GM12878 (cell line): ENCODE measurements around the gene TESK2. TPM values are rescaled to one million over a fixed set of nuclear protein-coding genes. Genes with fewer than 3 reads are reported as not detected.

Experiments used
- HDGF ChIP-seq: fragments of 450-650 bp; IDR thresholded peaks from 2 replicates; pipeline ENCODE4 v1.6.1; 2016; ENCODE audit warnings: antibody characterized with exemption
- IRF4 ChIP-seq: IDR thresholded peaks from 2 replicates; pipeline ENCODE4 v1.6.1; 2011; ENCODE audit warnings: low read depth, low read length
- PAX5 ChIP-seq: IDR thresholded peaks from 2 replicates; pipeline ENCODE4 v1.6.1; 2011; ENCODE audit warnings: low read depth, low read length, borderline replicate concordance
- ZSCAN29 ChIP-seq: fragments of 450-650 bp; IDR thresholded peaks from 2 replicates; pipeline ENCODE4 v1.6.1; 2017; ENCODE audit warnings: mild to moderate bottlenecking, moderate library complexity
- polyA plus RNA-seq, 11 experiments: library from polyadenylated mRNA; depleted of rRNA in 4 of 11; unstranded in 6 of 11; stranded (reverse) in 5 of 11; fragments of >200 nt; fragmentation: Nextera tagmentation in 4 of 11; fragmentation: Illumina TruSeq in 1 of 11; extraction: Ambion mirVana in 4 of 11; extraction: Trizol in 1 of 11; gene quantifications; 1 replicate in 1 of 11; 2 replicates in 10 of 11; pipeline versions ENCODE4 v1.2.1 to v1.2.3, GENCODE V29; 2011 to 2016; ENCODE audit warnings: inconsistent platforms in 2 of 11, missing spikeins in 2 of 11, low read depth in 1 of 11
- total RNA-seq, 4 experiments: library from RNA; depleted of rRNA in 3 of 4; stranded (reverse); fragments of >200 nt in 3 of 4; fragmentation: Illumina TruSeq in 1 of 4; extraction: Trizol in 1 of 4; gene quantifications; 2 replicates each; pipeline versions ENCODE4 v1.2.1 to v1.2.3, GENCODE V29; 2013 to 2021
- TF ChIP-seq, protein P1 (sequence below): fragments of 450-650 bp; IDR thresholded peaks from 2 replicates; pipeline ENCODE4 v1.6.1; 2016; ENCODE audit warnings: mild to moderate bottlenecking, moderate library complexity, borderline replicate concordance
- TF ChIP-seq, protein P2 (sequence below): IDR thresholded peaks from 2 replicates; pipeline ENCODE4 v1.6.1; 2012; ENCODE audit warnings: mild to moderate bottlenecking, low read depth, low read length

Gene TESK2
- total and polyA plus RNA-seq, 10 of the 15 experiments (the other 5 are each of a cell fraction or from before 2014, with no cell fraction given): 2.2 to 10.0 (median 5.7) TPM

DNA sequence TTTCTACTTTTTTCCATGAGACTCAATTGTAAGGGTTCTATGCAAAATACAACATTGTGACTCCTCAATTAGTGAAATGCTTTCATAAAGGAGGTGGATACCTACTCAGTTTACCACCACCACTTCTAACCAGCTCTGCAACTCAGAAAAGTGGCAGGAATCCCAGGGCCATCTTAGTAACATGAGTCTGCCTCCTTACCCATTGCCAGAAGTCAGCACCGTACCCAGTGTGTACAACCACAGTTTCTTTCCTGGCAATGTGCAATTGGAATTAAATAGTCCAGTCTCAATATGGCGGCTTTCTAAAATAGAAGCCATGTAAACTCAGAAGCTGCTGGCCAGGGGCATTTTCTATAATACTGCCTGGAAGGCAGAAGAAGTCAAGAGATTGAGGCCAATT is 32.1 kb downstream of the TESK2 start (continued):
- TF ChIP-seq, protein P1, sequence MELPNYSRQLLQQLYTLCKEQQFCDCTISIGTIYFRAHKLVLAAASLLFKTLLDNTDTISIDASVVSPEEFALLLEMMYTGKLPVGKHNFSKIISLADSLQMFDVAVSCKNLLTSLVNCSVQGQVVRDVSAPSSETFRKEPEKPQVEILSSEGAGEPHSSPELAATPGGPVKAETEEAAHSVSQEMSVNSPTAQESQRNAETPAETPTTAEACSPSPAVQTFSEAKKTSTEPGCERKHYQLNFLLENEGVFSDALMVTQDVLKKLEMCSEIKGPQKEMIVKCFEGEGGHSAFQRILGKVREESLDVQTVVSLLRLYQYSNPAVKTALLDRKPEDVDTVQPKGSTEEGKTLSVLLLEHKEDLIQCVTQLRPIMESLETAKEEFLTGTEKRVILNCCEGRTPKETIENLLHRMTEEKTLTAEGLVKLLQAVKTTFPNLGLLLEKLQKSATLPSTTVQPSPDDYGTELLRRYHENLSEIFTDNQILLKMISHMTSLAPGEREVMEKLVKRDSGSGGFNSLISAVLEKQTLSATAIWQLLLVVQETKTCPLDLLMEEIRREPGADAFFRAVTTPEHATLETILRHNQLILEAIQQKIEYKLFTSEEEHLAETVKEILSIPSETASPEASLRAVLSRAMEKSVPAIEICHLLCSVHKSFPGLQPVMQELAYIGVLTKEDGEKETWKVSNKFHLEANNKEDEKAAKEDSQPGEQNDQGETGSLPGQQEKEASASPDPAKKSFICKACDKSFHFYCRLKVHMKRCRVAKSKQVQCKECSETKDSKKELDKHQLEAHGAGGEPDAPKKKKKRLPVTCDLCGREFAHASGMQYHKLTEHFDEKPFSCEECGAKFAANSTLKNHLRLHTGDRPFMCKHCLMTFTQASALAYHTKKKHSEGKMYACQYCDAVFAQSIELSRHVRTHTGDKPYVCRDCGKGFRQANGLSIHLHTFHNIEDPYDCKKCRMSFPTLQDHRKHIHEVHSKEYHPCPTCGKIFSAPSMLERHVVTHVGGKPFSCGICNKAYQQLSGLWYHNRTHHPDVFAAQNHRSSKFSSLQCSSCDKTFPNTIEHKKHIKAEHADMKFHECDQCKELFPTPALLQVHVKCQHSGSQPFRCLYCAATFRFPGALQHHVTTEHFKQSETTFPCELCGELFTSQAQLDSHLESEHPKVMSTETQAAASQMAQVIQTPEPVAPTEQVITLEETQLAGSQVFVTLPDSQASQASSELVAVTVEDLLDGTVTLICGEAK: no peak
- no peak for TF ChIP-seq ZSCAN29
- no peak for TF ChIP-seq PAX5
- TF ChIP-seq, protein P2, sequence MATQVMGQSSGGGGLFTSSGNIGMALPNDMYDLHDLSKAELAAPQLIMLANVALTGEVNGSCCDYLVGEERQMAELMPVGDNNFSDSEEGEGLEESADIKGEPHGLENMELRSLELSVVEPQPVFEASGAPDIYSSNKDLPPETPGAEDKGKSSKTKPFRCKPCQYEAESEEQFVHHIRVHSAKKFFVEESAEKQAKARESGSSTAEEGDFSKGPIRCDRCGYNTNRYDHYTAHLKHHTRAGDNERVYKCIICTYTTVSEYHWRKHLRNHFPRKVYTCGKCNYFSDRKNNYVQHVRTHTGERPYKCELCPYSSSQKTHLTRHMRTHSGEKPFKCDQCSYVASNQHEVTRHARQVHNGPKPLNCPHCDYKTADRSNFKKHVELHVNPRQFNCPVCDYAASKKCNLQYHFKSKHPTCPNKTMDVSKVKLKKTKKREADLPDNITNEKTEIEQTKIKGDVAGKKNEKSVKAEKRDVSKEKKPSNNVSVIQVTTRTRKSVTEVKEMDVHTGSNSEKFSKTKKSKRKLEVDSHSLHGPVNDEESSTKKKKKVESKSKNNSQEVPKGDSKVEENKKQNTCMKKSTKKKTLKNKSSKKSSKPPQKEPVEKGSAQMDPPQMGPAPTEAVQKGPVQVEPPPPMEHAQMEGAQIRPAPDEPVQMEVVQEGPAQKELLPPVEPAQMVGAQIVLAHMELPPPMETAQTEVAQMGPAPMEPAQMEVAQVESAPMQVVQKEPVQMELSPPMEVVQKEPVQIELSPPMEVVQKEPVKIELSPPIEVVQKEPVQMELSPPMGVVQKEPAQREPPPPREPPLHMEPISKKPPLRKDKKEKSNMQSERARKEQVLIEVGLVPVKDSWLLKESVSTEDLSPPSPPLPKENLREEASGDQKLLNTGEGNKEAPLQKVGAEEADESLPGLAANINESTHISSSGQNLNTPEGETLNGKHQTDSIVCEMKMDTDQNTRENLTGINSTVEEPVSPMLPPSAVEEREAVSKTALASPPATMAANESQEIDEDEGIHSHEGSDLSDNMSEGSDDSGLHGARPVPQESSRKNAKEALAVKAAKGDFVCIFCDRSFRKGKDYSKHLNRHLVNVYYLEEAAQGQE: no peak
- TF ChIP-seq IRF4: no peak
- TF ChIP-seq HDGF: no peak
